GM21423 (cell line): ENCODE data around the gene ZNF491.
"Not testable (repeated sequence)": the region's sequence is repeated elsewhere in the genome, so short reads cannot be mapped to it uniquely, and the experiment has no call there.

Experiments used
- ATAC-seq: cut with Tn5 transposase; IDR thresholded peaks from one replicate; pipeline ENCODE4 v1.9.1; 2021; ENCODE audit warnings: mild to moderate bottlenecking, moderate library complexity; ENCODE audit not compliant: unreplicated experiment

Gene ZNF491

DNA sequence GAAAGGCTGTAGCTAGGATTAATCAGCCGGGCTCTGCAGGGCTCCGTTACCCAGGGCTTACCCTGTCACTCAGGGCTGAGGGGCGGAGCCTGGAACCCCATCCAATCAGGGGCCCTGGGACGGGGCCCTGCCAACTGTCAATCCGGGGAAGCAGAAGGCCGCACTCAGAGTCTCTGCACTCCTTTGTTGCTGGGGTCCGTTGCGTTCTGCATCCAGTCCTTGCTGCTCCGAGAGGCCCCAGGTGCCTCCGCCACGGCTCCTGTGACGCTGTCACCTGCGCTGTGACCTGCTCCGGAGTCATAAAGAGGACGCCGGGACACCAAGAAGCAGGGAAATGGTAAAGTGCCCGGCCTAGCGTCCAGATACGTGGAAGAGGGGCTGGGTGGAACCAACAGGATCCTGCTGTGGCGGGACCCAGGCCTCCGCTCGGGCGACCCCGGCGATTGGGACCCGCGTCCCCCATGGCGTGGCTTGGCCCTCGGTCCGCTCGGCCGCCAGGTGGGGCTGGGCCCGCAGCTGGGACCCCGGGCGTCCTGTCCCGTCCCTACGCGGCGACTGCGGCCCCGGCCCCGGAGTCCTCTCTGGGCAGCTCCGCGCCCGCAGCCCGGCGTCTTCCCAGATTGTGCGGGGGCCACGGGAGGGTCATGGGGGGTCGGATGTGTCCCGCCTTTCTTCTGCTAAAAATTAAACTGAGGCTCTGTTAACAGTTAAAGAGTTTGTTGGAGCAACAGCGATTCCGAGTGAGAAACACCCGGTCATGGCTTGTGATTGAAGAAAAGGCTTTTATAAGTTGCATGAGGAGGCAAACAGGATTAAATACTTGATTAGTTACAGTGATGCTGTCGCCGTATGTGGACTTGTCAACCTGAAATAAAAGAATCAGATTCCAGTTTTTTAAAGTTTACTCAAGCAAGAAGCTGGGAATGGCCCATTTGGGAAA lies at the start of gene ZNF491:
Gene ZNF491 (plus strand): TSS at position 133 of the 940 bp plus-strand sequence. CDS start 7,431 bp downstream, outside the sequence.
- ATAC-seq = peak; percentile 93

DNA sequence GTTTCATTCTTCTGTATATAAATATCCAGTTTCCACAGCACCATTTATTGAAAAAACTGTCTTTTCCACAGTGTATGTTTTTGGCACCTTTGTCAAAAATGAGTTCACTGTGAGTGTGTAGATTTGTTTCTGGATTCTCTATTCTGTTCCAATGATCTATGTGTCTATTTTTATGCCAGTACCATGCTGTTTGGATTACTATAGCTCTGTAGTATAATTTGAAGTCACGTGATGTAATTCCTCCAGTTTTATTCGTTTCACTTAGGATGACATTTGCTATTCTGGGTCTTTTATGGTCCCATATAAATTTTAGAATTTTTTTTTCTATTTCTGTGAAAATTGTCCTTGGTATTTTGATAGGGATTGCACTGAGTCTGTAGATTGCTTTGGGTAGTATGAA lies 48.6 kb upstream of the ZNF491 start:
- ATAC-seq = no peak

DNA sequence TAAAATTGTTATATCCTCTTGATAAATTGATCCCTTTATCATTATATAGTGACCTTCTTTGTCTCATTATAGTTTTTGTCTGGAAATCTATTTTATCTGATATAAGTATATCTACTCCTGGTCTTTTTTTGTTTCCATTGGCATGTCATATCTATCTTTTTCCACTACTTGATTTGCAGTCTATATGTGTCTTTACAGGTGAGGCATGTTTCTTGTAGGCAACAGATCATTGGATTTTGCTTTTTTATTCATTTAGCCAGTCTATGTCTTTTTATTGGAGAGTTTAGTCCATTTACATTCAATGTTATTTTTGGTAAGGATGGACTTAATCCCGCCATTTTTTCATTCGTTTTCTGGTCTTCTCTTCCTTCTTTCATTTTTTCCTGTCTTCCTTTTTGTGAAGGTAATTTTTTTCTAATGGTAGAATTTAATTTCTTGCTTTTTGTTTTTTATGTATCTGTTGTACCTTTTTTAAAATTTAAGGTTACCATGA lies 46.0 kb upstream of the ZNF491 start:
- no peak for ATAC-seq

DNA sequence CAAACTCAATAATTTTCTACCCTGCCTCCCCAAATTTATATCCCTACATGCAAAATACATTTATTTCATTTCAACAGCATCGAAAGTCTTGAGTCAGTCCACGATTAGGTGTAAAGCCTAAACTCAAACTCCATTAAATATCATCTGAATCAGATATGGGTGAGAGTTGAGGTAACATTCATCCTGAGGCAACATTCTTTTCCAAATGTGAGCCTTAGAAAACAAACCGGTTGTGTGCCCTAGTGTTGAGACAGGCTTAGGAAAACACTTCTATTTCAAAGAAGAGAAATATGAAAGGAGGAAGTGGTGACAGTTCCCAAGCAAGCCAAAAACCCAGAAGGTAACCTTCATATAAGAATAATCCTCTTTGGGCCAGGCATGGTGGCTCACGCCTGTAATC lies 43.7 kb upstream of the ZNF491 start:
- no peak for ATAC-seq

DNA sequence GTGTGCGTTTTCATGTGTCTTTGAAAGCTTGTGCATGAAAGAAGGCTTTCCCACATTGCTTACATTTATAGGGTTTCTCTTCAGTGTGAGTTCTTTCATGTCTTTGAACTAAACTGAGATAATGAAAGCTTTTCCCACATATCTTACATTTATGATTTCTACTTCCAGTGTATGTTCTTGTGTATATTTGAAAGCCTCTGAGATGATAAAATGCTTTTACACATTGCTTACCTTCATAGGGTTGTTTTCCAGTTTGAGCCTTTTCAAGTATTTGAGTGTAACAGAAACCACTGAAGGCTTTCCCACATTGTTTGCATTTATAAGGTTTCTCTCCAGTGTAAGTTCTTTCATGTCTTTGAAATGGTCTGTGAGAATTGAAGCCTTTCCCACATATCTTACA lies 41.4 kb upstream of the ZNF491 start:
- no peak for ATAC-seq

DNA sequence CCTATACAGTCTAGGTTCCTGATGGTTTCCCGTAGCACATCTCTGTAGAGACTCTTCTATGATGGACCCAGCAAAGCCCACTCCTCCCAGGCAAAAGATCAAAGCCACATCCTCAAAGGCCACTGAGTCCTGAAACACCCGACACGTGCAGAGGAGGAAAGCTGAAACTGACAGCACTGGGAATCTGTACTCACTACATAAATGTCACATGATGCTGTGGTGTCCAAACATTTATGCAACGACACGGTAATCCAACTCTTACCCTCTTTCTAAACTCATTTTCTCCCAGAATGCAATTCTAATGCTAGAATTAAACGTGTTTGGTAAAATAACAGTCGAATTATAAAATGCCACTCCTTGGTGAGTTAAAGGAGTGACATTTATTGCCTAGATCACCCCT lies 38.5 kb upstream of the ZNF491 start:
- ATAC-seq = no peak

DNA sequence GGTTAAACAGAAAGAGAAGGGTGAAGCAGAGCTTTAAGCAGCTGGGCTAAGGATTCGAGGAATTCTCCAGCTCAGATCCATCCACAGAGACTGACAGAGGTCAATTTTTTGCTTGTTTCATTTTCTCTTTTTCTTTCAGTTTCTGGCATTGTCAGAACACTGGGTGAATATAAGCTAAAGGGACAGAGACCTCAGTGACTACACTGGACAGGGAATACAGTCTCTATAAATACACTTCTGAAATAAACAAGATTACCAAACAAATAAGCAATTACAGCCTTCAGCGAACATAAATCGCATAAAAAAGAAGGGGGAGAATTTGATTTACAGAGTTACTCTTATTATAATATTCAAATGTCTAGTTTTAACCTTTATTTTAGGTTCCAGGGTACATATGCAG lies 35.2 kb upstream of the ZNF491 start:
- ATAC-seq = no peak

DNA sequence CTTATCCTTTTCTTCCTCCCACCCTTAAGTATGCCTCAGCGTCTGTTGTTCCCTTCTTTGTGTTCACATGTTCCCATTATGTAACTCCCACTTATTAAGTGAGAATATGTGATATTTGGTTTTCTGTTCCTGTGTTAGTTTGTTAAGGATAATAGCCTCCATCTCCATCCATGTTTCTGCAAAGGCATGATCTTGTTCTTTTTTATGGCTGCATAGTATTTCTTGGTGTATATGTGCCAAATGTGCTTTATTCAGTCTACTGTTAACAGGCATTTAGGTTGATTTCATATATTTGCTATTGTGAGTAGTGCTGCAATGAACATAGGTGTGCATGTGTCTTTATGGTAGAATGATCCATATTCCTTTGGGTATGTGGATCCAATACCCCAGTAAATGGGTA lies 34.7 kb upstream of the ZNF491 start:
- no peak for ATAC-seq

DNA sequence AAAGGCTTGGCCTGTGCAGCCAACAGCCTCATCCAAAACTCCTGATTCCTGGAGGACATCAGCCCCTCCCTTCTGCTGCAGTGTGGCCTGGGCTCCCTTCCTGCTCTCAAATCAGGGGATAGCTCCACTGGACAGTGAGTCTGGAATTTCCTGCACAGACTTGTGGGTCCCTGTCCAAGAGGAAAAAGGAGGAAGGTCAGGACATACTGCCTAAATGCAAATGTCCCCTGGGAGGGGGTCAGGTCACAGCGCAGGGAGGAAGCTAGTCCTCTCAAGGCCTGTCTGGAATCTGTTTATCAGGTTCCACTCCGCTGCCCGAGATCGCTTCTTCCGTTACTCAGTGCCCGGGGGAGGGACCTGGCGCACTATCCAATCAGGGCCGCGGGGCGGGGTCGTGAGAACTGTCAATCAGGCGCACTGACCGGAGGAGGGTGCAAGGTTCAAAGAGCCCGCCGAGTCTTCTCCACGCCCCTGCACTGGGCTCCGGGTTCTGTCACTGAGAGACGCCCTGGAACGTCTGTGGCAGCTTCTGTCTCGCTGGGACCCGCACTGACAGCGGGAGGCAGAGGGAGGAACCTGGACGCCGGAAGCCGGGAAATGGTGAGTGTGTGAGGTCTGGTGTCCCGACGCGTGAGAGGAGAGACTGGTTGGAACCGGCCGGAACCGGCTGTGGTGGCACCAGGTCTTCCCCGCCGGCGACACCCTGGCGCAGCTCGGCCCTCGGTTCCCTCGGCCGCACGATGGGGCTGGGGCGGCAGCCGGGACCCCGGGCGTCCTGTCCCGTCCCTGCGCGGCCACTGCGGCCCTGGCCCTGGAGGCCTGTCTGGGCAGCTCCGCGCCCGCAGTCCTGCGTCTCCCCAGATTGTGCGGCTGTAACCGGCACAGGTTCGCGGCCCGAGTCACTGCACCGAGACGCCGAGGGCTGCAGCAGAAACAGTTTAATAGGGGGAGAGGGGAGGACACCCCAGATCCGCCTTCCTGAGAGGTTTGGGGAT lies 31.4 kb upstream of the ZNF491 start, which contains the start of gene ZNF441:
Gene ZNF441 (plus strand): TSS at position 404 of the 995 bp plus-strand sequence. CDS start 194 bp downstream, at position 598.
- peak; percentile 90 for ATAC-seq

DNA sequence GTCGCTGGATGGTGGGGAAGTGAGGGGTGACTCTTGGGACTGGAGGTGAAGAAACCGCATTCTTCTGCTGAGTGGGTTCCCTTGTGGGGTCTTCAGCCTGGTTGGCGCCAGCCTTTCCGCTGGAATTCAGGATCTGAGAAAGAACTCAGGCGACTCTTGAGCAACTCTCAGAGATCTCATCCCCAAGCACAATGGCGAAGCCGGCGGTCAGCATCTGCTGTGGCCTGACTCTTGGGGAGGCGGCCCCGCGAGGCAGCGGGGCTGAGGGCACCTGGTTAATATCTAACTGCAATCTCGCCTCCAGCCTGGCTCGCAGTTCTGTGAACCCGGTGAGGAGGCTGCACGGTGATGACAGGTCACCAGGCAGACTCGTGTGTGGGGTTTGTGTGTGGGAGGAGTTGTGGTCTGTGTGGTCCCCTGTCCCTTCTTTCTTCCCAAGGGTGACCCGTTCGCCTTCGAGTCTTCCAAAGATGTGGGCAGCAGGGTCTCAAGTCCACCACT lies 30.6 kb upstream of the ZNF491 start:
- peak; percentile 34 for ATAC-seq

DNA sequence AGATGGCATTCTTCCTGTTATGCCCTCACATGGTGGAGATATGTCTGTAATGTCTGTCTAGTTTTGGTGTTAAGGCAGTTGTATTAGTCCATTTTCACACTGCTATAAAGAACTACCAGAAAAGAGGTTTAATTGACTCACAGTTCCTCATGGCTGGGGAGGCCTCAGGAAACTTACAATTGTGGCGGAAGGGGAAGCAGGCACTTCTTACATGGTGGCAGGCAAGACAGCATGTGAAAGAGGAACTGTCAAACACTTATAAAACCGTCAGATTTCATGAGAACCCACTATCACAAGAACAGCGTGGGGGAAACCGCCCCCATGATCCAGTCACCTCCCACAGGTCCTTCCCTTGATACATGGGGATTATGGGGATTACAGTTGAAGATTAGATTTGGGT lies 28.3 kb upstream of the ZNF491 start:
- ATAC-seq = no peak

DNA sequence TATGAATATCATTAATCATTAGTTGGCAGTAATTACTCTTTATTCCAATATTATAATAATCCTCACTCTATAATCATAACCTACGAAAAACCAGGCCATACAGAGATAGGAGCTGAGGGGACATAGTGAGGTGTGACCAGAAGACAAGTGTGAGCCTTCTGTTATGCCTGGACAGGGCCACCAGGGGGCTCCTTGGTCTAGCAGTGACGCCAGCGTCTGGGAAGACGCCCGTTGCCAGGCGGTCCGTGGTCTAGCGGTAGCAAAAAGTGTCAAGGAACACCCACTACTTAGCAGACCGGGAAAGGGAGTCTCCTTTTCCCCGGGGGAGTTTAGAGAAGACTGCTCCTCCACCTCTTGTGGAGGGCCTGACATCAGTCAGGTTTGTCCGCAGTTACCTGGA lies 26.8 kb upstream of the ZNF491 start:
- ATAC-seq = not testable (repeated sequence)

DNA sequence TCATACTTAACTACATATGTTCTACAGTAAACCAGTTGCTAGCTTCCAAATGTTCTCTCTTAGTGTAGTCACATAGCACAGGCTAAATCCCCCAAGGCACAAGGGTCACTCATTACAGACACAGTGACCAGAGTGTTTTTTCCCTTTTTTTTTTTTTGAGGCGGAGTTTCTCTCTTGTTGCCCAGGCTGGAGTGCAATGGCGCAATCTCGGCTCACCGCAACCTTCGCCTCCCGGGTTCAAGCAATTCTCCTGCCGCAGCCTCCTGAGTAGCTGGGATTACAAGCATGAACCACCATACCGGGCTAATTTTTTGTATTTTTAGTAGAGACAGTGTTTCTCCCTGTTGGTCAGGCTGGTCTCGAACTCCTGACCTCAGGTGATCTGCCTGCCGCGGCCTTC lies 21.7 kb upstream of the ZNF491 start:
- not testable (repeated sequence) for ATAC-seq

DNA sequence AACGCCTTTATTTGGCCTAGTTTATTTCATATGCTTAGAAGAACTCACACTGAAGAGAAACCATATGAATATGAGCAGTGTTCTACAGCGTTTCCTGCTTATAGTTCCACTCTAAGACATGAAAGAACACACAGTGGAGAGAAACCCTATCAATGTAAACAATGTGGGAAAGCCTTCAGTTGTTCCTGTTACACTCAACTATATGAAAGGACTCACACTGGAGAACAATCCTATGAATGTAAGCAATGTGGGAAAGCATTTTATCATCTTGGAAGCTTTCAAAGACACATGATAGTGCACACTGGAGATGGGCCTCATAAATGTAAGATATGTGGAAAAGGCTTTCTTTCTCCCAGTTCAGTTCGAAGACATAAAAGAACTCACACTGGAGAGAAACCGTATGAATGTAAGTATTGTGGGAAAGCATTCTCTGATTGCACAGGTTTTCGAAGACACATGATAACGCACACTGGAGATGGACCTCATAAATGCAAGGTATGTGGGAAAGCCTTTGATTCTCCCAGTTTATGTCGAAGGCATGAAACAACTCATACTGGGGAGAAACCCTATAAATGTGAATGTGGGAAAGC lies 17.8 kb upstream of the ZNF491 start:
- no peak for ATAC-seq

DNA sequence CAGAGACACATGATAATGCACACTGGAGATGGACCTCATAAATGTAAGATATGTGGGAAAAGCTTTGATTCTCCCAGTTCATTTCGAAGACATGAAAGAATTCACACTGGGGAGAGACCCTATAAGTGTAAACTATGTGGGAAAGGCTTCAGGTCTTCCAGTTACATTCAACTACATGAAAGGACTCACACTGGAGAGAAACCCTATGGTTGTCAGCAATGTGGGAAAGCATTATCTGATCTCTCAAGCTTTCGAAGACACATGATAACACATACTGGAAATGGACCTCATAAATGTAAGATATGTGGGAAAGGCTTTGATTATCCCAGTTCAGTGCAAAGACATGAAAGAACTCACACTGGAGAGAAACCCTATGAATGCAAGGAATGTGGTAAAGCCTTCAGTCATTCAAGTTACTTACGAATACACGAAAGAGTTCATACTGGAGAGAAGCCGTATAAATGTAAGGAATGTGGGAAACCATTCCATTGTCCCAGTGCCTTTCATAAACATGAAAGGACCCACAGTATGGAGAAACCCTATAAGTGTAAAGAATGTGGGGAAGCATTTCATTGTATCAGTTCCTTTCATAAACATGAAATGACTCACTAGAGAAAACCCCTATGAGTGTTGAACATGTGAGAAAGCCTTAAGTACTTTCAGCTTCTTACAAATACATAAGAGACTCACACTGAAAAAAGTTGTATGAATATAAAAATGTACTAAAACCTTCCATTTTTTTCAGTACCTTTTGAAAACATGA lies 16.8 kb upstream of the ZNF491 start:
- ATAC-seq = no peak

DNA sequence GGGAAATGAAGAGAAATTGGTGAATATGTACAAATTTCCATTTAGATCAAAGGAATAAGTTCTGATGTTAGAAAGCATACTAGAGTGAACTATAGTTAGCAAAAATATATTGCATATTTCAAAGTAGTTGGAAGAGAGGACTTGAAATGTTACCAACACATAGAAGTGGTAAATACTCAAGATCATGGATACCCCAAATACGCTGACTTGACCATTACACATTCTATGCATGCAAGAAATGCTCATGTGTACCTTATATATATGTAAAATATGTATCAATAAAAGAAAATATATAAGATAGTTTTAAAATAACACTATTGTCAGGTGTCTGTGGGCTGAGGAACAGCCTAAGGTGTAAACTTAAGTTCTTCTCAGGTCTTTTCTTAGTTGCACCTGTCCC lies 14.6 kb upstream of the ZNF491 start:
- no peak for ATAC-seq

DNA sequence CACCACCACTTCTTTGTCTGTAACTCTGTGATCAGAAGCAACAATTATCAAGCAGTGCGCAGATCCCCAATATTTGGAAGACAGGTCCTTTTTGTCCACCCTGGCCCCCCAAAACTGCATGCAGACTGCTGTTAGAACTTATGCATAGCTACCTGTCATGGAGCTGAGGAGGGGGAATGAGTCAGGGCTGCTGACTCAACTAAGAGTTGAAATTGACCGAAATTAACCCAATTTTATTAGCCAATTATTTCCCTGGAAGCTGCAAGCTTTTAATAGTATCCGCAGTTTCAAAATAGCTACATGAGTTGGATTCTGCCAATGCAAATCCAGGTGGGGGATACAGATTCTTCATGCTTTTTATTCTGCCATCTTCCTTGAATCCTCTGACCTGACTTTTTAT lies 14.0 kb upstream of the ZNF491 start:
- no peak for ATAC-seq

DNA sequence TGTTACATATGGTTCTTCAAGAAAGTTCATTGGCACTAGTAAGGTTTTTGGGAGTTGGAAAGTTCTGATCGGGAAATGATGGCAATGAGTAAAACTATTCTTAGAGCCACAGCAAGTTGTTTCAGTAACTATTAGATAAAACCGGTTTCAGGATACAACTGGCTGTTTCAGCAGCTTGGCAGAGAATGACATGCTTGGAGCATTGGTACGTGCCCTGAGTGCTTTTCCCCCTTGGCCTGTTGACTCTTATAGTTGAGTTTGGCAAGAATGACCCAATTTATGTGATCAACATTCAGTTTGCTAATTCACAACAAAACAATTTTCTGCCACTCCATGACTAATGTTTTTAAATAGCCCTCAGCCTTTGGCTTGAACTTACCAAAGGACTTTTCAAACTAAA lies 10.8 kb upstream of the ZNF491 start:
- ATAC-seq = no peak

DNA sequence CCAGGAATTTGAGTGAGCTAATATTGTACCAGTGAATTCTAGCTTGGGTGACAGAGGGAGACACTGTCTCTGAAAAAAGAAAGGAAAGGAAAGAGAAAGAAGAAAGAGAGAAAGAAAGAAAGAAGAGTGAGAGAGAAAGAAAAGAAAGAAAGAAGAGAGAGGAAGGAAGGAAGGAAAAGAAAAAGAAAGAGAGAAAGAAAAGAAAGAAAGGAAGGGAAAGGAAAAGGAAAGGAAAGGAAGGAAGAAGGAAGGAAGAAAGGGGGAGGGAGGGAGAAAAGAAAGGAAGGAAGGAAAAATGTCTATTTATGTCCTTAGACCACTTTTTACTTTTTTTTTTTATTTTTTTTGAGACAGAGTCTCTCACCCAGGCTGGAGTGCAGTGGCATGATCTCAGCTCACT lies 5.4 kb upstream of the ZNF491 start:
- ATAC-seq = no peak

DNA sequence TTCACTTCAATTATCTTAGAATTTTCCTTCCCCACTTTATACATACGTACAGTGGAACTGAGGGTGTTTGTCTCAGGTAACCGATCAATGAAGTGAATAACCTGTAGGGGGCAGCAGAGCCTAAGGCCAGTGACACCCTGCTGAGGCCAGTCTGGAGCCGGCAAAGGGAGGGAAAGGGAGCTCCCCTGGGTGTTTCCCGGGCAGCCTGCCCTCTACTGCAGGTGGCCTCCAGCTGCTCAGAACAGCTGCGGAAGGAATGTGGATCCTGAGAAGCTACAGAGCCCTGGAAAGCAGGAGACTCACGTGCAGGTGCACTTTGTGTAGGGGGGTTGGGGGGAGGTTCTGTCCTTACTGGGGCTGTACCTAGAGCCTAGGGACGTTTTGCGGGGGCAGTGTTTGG lies 832 bp upstream of the ZNF491 start:
- no peak for ATAC-seq
